OCI-LY7 (cell line): ENCODE data around the gene MEF2A. TPM values are rescaled to one million over a fixed set of nuclear protein-coding genes. Genes with fewer than 3 reads are reported as not detected.
A peak's percentile ranks its signal among the peaks of the same experiment; 100 is the strongest.

Experiments used
- BruUV-seq: library from RNA; stranded (reverse); fragments of 400-500 nt; replicated peaks from 2 replicates; lab custom pipeline; 2021; lab: Mats Ljungman, UMichigan
- CTCF ChIA-PET: fragments of 300-600 bp; sonication (Branson Sonifier 250); formaldehyde crosslinking; loops from one replicate; lab custom pipeline; 2022; ENCODE audit warnings: antibody characterized with exemption; ENCODE audit not compliant: unreplicated experiment; lab: Charles Lee
- POLR2A ChIA-PET: fragments of 300-600 bp; sonication (Branson Sonifier 250); formaldehyde crosslinking; loops from one replicate; lab custom pipeline; 2022; ENCODE audit warnings: antibody characterized with exemption; lab: Charles Lee
- DNase-seq: peaks from one replicate; pipeline ENCODE4 v3.0.0-alpha.2; 2015; ENCODE audit warnings: low spot score
- H2AFZ ChIP-seq: fragments of 200-600 bp; sonication (generic), shearing (Covaris generic); 2 replicates; pipeline ENCODE4 v1.6.1; 2014; ENCODE audit warnings: mild to moderate bottlenecking, antibody characterized with exemption, low read length, moderate library complexity
- H3K27ac ChIP-seq: fragments of 200-600 bp; sonication (generic); 2 replicates; pipeline ENCODE4 v1.5.1; 2014; ENCODE audit warnings: mixed run types, low read depth, mild to moderate bottlenecking, moderate library complexity, low read length, inconsistent platforms; ENCODE audit not compliant: poor library complexity, severe bottlenecking
- H3K36me3 ChIP-seq: fragments of 200-600 bp; sonication (generic); 2 replicates; pipeline ENCODE4 v1.6.1; 2014; ENCODE audit warnings: mild to moderate bottlenecking, antibody characterized with exemption, low read length, moderate library complexity, mixed read lengths; ENCODE audit not compliant: insufficient read depth
- H3K4me1 ChIP-seq: fragments of 200-600 bp; sonication (generic); 2 replicates; pipeline ENCODE4 v1.5.1; 2014; ENCODE audit warnings: mild to moderate bottlenecking, low read length; ENCODE audit not compliant: insufficient read depth, poor library complexity, severe bottlenecking
- H3K4me2 ChIP-seq: fragments of 200-600 bp; sonication (generic); 2 replicates; pipeline ENCODE4 v1.6.1; 2014; ENCODE audit warnings: mild to moderate bottlenecking, low read length
- H3K4me3 ChIP-seq: fragments of 200-600 bp; sonication (generic); 2 replicates; pipeline ENCODE4 v1.5.1; 2014; ENCODE audit warnings: mild to moderate bottlenecking, low read depth, low read length; ENCODE audit not compliant: poor library complexity, severe bottlenecking
- H3K79me2 ChIP-seq: fragments of 200-600 bp; sonication (generic); 2 replicates; pipeline ENCODE4 v1.6.1; 2016; ENCODE audit warnings: low read depth, mild to moderate bottlenecking, low read length, moderate library complexity, mixed read lengths; ENCODE audit not compliant: insufficient read depth
- H3K9me2 ChIP-seq: fragments of 200-600 bp; sonication (generic); 2 replicates; pipeline ENCODE4 v1.6.1; 2016; ENCODE audit warnings: mild to moderate bottlenecking, low read length, mixed read lengths; ENCODE audit not compliant: insufficient read depth
- H3K9me3 ChIP-seq: fragments of 200-600 bp; sonication (generic); 2 replicates; pipeline ENCODE4 v1.6.1; 2014; ENCODE audit warnings: mild to moderate bottlenecking, mixed run types, low read length, mixed read lengths
- H4K20me1 ChIP-seq: fragments of 200-600 bp; sonication (generic); 2 replicates; pipeline ENCODE4 v1.6.1; 2014; ENCODE audit warnings: mild to moderate bottlenecking, antibody characterized with exemption, low read length, moderate library complexity, mixed read lengths; ENCODE audit not compliant: insufficient read depth
- EZH2phosphoT487 ChIP-seq: fragments of 200-600 bp; sonication (generic); IDR thresholded peaks from 2 replicates; pipeline ENCODE4 v1.6.1; 2018; ENCODE audit warnings: low read depth, borderline replicate concordance, mild to moderate bottlenecking, mixed run types, antibody characterized with exemption, low read length, moderate library complexity, mixed read lengths
- intact Hi-C: fragments of 100-400 bp; cut with micrococcal nuclease; formaldehyde crosslinking; loops from one replicate; pipeline ENCODE4 v1.10.0; 2022; ENCODE audit not compliant: unreplicated experiment
- total RNA-seq, 2 experiments: library from RNA; depleted of rRNA in 1 of 2; stranded (reverse); fragments of >200 nt in 1 of 2; shearing (Covaris generic) in 1 of 2; gene quantifications; 2 replicates each; pipeline ENCODE4 v1.2.3, GENCODE V29; 2014 to 2022
- TF ChIP-seq, protein P1 (sequence below): fragments of 200-600 bp; sonication (generic); conservative IDR thresholded peaks from 2 replicates; pipeline ENCODE4 v1.5.1; 2014; ENCODE audit warnings: mild to moderate bottlenecking, antibody characterized with exemption, low read length, moderate library complexity, mixed read lengths

The MEF2A gene
- total RNA-seq, 2 experiments from 2014 or later, result 28.0 to 38.2 TPM

DNA sequence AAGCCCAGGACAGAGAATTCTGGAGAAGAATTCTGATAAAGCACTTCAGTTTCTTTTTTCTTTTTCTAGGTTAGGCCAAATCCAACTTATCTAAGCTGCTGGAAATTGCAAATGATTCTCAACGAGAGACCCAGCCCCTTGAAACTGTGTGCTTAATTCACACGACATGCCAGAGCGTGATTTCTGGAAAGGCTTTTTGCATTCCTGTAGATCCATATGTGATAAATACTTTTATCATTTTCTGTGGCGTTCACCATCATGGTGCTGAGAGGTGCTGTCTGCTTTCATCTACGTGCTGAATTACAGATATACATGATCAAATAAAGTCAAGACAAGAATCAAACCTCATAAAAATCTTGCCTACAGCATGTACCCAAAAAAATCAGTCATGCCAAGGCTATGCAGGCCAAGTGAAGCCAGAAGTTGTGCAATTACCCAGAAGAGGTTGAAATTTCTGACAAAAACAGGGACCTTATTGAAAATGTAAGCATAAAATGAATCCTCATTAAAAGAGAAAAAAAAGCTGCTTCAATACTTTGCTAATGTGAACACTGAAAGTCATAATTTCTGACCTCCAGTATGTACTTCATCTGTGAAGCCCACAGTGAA is 10.8 kb upstream of the MEF2A start:
- H3K9me2 ChIP-seq, result no peaks in the 10 kb centered on the region
- no TSS peak for BruUV-seq
- no peak overlapping the region for H3K4me2 ChIP-seq
- H3K27ac ChIP-seq, result no peak overlapping the region
- no peak overlapping the region for H3K4me3 ChIP-seq
- H4K20me1 ChIP-seq, result no peaks in the 10 kb centered on the region
- no peak overlapping the region for H2AFZ ChIP-seq
- ChIA-PET CTCF (no interaction called here), POLR2A (interaction anchor here (0.7 kb wide), 1 partner anchor 265 kb away, joined by 4 read pairs; no protein-coding TSS in a partner anchor)
- no peak for DNase-seq
- no peaks in the 10 kb centered on the region for H3K36me3 ChIP-seq
- no peaks in the 10 kb centered on the region for H3K9me3 ChIP-seq
- no peaks in the 10 kb centered on the region for H3K4me1 ChIP-seq
- H3K79me2 ChIP-seq, result no peaks in the 10 kb centered on the region
- intact Hi-C loops, result no loop called here
- TF ChIP-seq EZH2phosphoT487, result no peak
- TF ChIP-seq, protein P1, sequence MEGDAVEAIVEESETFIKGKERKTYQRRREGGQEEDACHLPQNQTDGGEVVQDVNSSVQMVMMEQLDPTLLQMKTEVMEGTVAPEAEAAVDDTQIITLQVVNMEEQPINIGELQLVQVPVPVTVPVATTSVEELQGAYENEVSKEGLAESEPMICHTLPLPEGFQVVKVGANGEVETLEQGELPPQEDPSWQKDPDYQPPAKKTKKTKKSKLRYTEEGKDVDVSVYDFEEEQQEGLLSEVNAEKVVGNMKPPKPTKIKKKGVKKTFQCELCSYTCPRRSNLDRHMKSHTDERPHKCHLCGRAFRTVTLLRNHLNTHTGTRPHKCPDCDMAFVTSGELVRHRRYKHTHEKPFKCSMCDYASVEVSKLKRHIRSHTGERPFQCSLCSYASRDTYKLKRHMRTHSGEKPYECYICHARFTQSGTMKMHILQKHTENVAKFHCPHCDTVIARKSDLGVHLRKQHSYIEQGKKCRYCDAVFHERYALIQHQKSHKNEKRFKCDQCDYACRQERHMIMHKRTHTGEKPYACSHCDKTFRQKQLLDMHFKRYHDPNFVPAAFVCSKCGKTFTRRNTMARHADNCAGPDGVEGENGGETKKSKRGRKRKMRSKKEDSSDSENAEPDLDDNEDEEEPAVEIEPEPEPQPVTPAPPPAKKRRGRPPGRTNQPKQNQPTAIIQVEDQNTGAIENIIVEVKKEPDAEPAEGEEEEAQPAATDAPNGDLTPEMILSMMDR, result no peak

DNA sequence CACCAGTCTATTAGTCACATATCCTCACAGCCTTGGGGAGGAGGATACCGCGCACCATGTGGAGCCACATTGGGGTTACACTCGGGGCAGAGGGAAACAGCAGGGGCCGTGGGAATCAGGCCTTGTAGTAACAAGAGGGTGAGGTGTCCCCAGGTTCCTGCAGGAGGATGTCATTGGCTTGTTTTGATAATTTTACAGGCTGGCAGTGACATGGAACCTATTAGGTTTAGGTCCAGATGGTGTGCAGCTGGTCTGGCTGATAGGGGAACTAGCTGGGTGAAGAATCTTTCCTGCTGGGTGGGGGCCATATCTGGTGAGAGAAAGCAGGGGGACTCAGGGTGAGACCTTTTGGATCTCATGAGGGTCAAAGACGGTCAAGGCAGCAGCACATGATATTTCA is 9.8 kb upstream of the MEF2A start:
- DNase-seq, result peak; percentile 9
- Histone ChIP-seq H4K20me1 (no peaks in the 10 kb centered on the region), H3K27ac (no peak overlapping the region), H3K4me2 (no peak overlapping the region), H3K4me1 (no peaks in the 10 kb centered on the region), H3K79me2 (no peaks in the 10 kb centered on the region), H3K4me3 (no peak overlapping the region), H2AFZ (no peak overlapping the region), H3K9me2 (no peaks in the 10 kb centered on the region), H3K36me3 (no peaks in the 10 kb centered on the region), H3K9me3 (no peaks in the 10 kb centered on the region)
- POLR2A ChIA-PET, result interaction anchor here (0.7 kb wide), 1 partner anchor 264 kb away, joined by 4 read pairs; no protein-coding TSS in a partner anchor
- CTCF ChIA-PET, result interaction anchor here (0.6 kb wide), 1 partner anchor 910 kb away, joined by 3 read pairs; no protein-coding TSS in a partner anchor
- intact Hi-C loops, result no loop called here
- no TSS peak for BruUV-seq
- no peak for TF ChIP-seq EZH2phosphoT487
- TF ChIP-seq, protein P1, result no peak

DNA sequence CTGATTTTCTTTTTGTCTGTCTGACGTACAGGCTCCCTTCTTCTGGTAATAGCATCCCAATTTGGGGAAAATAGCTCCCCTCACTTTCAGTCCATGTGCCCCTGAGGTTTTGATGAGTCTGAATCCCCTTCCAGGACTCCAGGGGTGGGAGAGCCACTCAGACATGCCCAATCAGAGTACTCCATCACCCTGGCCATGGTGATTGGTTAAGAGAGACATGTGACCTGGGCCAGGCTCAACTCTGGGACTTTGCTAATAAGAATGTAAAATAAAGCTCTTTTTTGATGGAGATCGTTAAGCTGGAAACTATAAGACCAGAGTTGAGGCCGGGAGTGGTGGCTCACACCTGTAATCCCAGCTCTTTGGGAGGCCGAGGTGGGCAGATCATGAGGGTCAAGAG is 9.2 kb upstream of the MEF2A start:
- H3K27ac ChIP-seq, result no peak overlapping the region

More for the DNA sequence above, 9.2 kb upstream of the MEF2A start:
- H3K4me3 ChIP-seq, result no peak overlapping the region
- no peak overlapping the region; the same call in 1 of the 2 replicates for H2AFZ ChIP-seq
- ChIA-PET POLR2A (interaction anchor here (0.6 to 1.0 kb wide), 3 partner anchors 9 to 45 kb away, joined by 3 read pairs; partner anchors contain the start of gene MEF2A), CTCF (no interaction called here)
- H3K9me2 ChIP-seq, result no peaks in the 10 kb centered on the region
- no peaks in the 10 kb centered on the region for H3K79me2 ChIP-seq
- intact Hi-C loops, result no loop called here
- H4K20me1 ChIP-seq, result no peaks in the 10 kb centered on the region
- no peaks in the 10 kb centered on the region for H3K9me3 ChIP-seq
- no peaks in the 10 kb centered on the region for H3K4me1 ChIP-seq
- no peak for DNase-seq
- H3K36me3 ChIP-seq, result no peaks in the 10 kb centered on the region
- BruUV-seq, result no TSS peak
- TF ChIP-seq, protein P1, result no peak
- no peak for TF ChIP-seq EZH2phosphoT487
- H3K4me2 ChIP-seq, result no peak overlapping the region
